Calu3 (cell line): ENCODE results near the gene LAMTOR1. TPM values are rescaled to one million over a fixed set of nuclear protein-coding genes. Genes with fewer than 3 reads are reported as not detected.

Experiments used
- BruUV-seq: library from RNA; stranded (reverse); fragments of 400-500 nt; replicated peaks from 2 replicates; lab custom pipeline; 2021; lab: Mats Ljungman, UMichigan
- CTCF ChIA-PET: fragments of 300-600 bp; sonication (Branson Sonifier 250); formaldehyde crosslinking; loops from one replicate; lab custom pipeline; 2022; ENCODE audit warnings: antibody characterized with exemption; lab: Charles Lee
- DNase-seq: peaks from one replicate; pipeline ENCODE4 v3.0.0; 2022
- H3K27ac Mint-ChIP-seq: one replicate; pipeline ENCODE4 v1.8.0; 2022; ENCODE audit warnings: mixed read lengths; ENCODE audit not compliant: unreplicated experiment
- H3K27me3 Mint-ChIP-seq: one replicate; pipeline ENCODE4 v1.8.0; 2022; ENCODE audit warnings: mixed read lengths; ENCODE audit not compliant: unreplicated experiment
- H3K36me3 Mint-ChIP-seq: one replicate; pipeline ENCODE4 v1.8.0; 2022; ENCODE audit warnings: mild to moderate bottlenecking, moderate library complexity, mixed read lengths; ENCODE audit not compliant: insufficient read depth, unreplicated experiment
- H3K4me1 Mint-ChIP-seq: one replicate; pipeline ENCODE4 v1.8.0; 2022; ENCODE audit warnings: mild to moderate bottlenecking, low read depth, mixed read lengths; ENCODE audit not compliant: unreplicated experiment
- H3K4me3 Mint-ChIP-seq: one replicate; pipeline ENCODE4 v1.8.0; 2022; ENCODE audit warnings: mild to moderate bottlenecking, low read depth, moderate library complexity, mixed read lengths; ENCODE audit not compliant: unreplicated experiment
- H3K9me3 Mint-ChIP-seq: one replicate; pipeline ENCODE4 v1.8.0; 2022; ENCODE audit warnings: low read depth, mixed read lengths; ENCODE audit not compliant: unreplicated experiment
- CTCF ChIP-seq: fragments of 200-600 bp; IDR thresholded peaks from one replicate; pipeline ENCODE4 v1.8.0; 2022; ENCODE audit warnings: antibody characterized with exemption; ENCODE audit not compliant: unreplicated experiment
- intact Hi-C: fragments of 100-400 bp; cut with micrococcal nuclease; formaldehyde crosslinking; loops from one replicate; pipeline ENCODE4 v1.10.0; 2022; ENCODE audit not compliant: unreplicated experiment
- microRNA-seq: library from miRNA; unstranded; fragments of <30 nt; microRNA quantifications from one replicate; pipeline ENCODE4 v1.2.0, GENCODE V29; 2022
- total RNA-seq: library from RNA; stranded (reverse); gene quantifications from 2 replicates; pipeline ENCODE4 v1.2.3, GENCODE V29; 2022

Gene LAMTOR1
- total RNA-seq, 1 experiment from 2014 or later, result 67.1 TPM

- BruUV-seq, result no TSS peak
- H3K27ac Mint-ChIP-seq, result no peak overlapping the region
Observed at GRCh38 chr11:72061739-72062396, 41.2 kb downstream of the LAMTOR1 start.

GRCh38 chr11:72058416-72059034 is 44.6 kb downstream of the LAMTOR1 start:
- DNase-seq, result no peak
- H3K27ac Mint-ChIP-seq, result no peak overlapping the region
- intact Hi-C loops, result no loop called here
- TF ChIP-seq CTCF, result no peak
- CTCF ChIA-PET, result no interaction called here
- H3K9me3 Mint-ChIP-seq, result no peaks in the 10 kb centered on the region
- peaks cover 19% of the 10 kb centered on the region for H3K36me3 Mint-ChIP-seq
- no peaks in the 10 kb centered on the region for H3K4me1 Mint-ChIP-seq
- no peaks in the 10 kb centered on the region for H3K27me3 Mint-ChIP-seq
- BruUV-seq, result no TSS peak
- no peak overlapping the region for H3K4me3 Mint-ChIP-seq

More at GRCh38 chr11:72061739-72062396, 41.2 kb downstream of the LAMTOR1 start:
- no peaks in the 10 kb centered on the region for H3K4me1 Mint-ChIP-seq
- no peak for DNase-seq
- no peaks in the 10 kb centered on the region for H3K27me3 Mint-ChIP-seq
- TF ChIP-seq CTCF, result no peak
- intact Hi-C loops, result no loop called here
- no peak overlapping the region for H3K4me3 Mint-ChIP-seq
- H3K36me3 Mint-ChIP-seq, result peaks cover 25% of the 10 kb centered on the region
- CTCF ChIA-PET, result no interaction called here
- H3K9me3 Mint-ChIP-seq, result no peaks in the 10 kb centered on the region

- DNase-seq, result no peak
- H3K27ac Mint-ChIP-seq, result no peak overlapping the region
- no peaks in the 10 kb centered on the region for H3K36me3 Mint-ChIP-seq
- H3K27me3 Mint-ChIP-seq, result no peaks in the 10 kb centered on the region
- H3K4me1 Mint-ChIP-seq, result no peaks in the 10 kb centered on the region
- BruUV-seq, result no TSS peak
- no peak for TF ChIP-seq CTCF
- CTCF ChIA-PET, result interaction anchor here (0.5 to 0.7 kb wide), 2 partner anchors 120 to 125 kb away, joined by 4 read pairs; no protein-coding TSS in a partner anchor
- no peaks in the 10 kb centered on the region for H3K9me3 Mint-ChIP-seq
- H3K4me3 Mint-ChIP-seq, result no peak overlapping the region
- intact Hi-C loops, result no loop called here
Observed at GRCh38 chr11:72048766-72049460, 54.2 kb downstream of the LAMTOR1 start.

Small RNA genes lying within 50 kb of the gene (microRNA-seq; reads per million reads assigned to microRNA genes)
- gene MIR3165, result not detected

Other genes with a start within 250 kb of the LAMTOR1 start
- gene DEFB131B, start 224.8 kb downstream of the LAMTOR1 start, total RNA-seq, result not detected in 2 replicates
- gene XNDC1N, start 174.7 kb downstream of the LAMTOR1 start, total RNA-seq, result 18.5 and 20.4 TPM in 2 replicates
- 51.7 and 52.3 TPM in 2 replicates for gene RNF121, start 174.3 kb downstream of the LAMTOR1 start, total RNA-seq
- gene IL18BP, start 104.4 kb downstream of the LAMTOR1 start, total RNA-seq, result 12.4 and 13.2 TPM in 2 replicates
- gene NUMA1, start 22.8 kb downstream of the LAMTOR1 start, total RNA-seq, result 140 and 146 TPM in 2 replicates
- gene LRRC51, start 22.4 kb downstream of the LAMTOR1 start, total RNA-seq, result 8.5 and 11.0 TPM in 2 replicates
- not detected in 2 replicates for gene TOMT, start 2.6 kb upstream of the LAMTOR1 start, total RNA-seq
- gene ANAPC15, start 9.4 kb upstream of the LAMTOR1 start, total RNA-seq, result 25.8 and 29.4 TPM in 2 replicates
- not detected in 2 replicates for gene FOLR3, start 32.4 kb upstream of the LAMTOR1 start, total RNA-seq
- 2.6 and 2.7 TPM in 2 replicates for gene FOLR1, start 88.8 kb upstream of the LAMTOR1 start, total RNA-seq
- gene FOLR2, start 113.5 kb upstream of the LAMTOR1 start, total RNA-seq, result not detected in 2 replicates
- 203 and 221 TPM in 2 replicates for gene INPPL1, start 121.5 kb upstream of the LAMTOR1 start, total RNA-seq
- not detected in 2 replicates for gene PHOX2A, start 140.9 kb upstream of the LAMTOR1 start, total RNA-seq